Common myeloid progenitor, CD34-positive (primary cell): ENCODE measurements around the gene ATP5F1D.

ENCODE experiments used
- CTCF ChIA-PET: fragments of 350-600 bp; sonication (Branson Sonifier 250); formaldehyde crosslinking; loops from one replicate; lab custom pipeline; 2021; ENCODE audit warnings: antibody characterized with exemption; lab: Charles Lee
- POLR2A ChIA-PET: fragments of 350-600 bp; sonication (Branson Sonifier 250); formaldehyde crosslinking; loops from one replicate; lab custom pipeline; 2021; ENCODE audit warnings: antibody characterized with exemption; lab: Charles Lee
- DNase-seq, 3 donors: peaks; one replicate each; pipeline versions ENCODE4 v3.0.0 to v3.0.0-alpha.2; 2013
- H3K27ac ChIP-seq, 2 experiments: 1 replicate in 1 of 2; 2 replicates in 1 of 2; pipeline ENCODE4 v1.7.0; 2013; ENCODE audit warnings: inconsistent platforms in 2 of 2, low read length in 2 of 2, mild to moderate bottlenecking in 2 of 2, low read depth in 1 of 2, moderate library complexity in 1 of 2; ENCODE audit not compliant: severe bottlenecking in 2 of 2, insufficient read depth in 1 of 2, poor library complexity in 1 of 2
- H3K27me3 ChIP-seq, 5 experiments: replicated peaks in 2 of 5; 1 replicate in 3 of 5; 2 replicates in 2 of 5; pipeline versions ENCODE4 v1.6.1 to v1.7.0; 2013; ENCODE audit warnings: low read length in 4 of 5, mild to moderate bottlenecking in 2 of 5, moderate library complexity in 2 of 5, inconsistent platforms in 1 of 5; ENCODE audit not compliant: insufficient read depth in 5 of 5, control insufficient read depth in 4 of 5
- H3K36me3 ChIP-seq, 4 experiments: 1 replicate in 2 of 4; 2 replicates in 2 of 4; pipeline versions ENCODE4 v1.6.1 to v1.7.0; 2013; ENCODE audit warnings: low read length in 3 of 4, control low read depth in 1 of 4, mild to moderate bottlenecking in 1 of 4; ENCODE audit not compliant: control insufficient read depth in 4 of 4, insufficient read depth in 4 of 4
- H3K4me1 ChIP-seq, 4 experiments: 1 replicate in 3 of 4; 2 replicates in 1 of 4; pipeline versions ENCODE4 v1.6.1 to v1.7.1; 2013; ENCODE audit warnings: low read length in 3 of 4, mild to moderate bottlenecking in 3 of 4, control low read depth in 1 of 4, inconsistent platforms in 1 of 4, moderate library complexity in 1 of 4; ENCODE audit not compliant: control insufficient read depth in 4 of 4, insufficient read depth in 4 of 4; ENCODE audit errors: control extremely low read depth in 1 of 4
- H3K4me3 ChIP-seq, 7 experiments: 1 replicate in 4 of 7; 2 replicates in 3 of 7; pipeline versions ENCODE4 v1.5.1 to v1.7.0; 2013; ENCODE audit warnings: mild to moderate bottlenecking in 7 of 7, low read length in 6 of 7, moderate library complexity in 6 of 7, inconsistent platforms in 2 of 7, low read depth in 2 of 7, control low read depth in 1 of 7; ENCODE audit not compliant: insufficient read depth in 4 of 7, control insufficient read depth in 1 of 7; ENCODE audit errors: extremely low read depth in 1 of 7
- H3K9me3 ChIP-seq, 5 experiments: 1 replicate in 4 of 5; 2 replicates in 1 of 5; pipeline versions ENCODE4 v1.6.1 to v1.7.1; 2013; ENCODE audit warnings: low read length in 4 of 5, mild to moderate bottlenecking in 2 of 5, inconsistent platforms in 1 of 5, low read depth in 1 of 5, moderate library complexity in 1 of 5; ENCODE audit not compliant: control insufficient read depth in 4 of 5, insufficient read depth in 2 of 5; ENCODE audit errors: control extremely low read depth in 1 of 5
- WGBS: methylation state at CpG from one replicate; pipeline ENCODE4 v1.1.5; 2013; ENCODE audit not compliant: insufficient coverage; 5-methylcytosine and 5-hydroxymethylcytosine counted together

Gene ATP5F1D

DNA sequence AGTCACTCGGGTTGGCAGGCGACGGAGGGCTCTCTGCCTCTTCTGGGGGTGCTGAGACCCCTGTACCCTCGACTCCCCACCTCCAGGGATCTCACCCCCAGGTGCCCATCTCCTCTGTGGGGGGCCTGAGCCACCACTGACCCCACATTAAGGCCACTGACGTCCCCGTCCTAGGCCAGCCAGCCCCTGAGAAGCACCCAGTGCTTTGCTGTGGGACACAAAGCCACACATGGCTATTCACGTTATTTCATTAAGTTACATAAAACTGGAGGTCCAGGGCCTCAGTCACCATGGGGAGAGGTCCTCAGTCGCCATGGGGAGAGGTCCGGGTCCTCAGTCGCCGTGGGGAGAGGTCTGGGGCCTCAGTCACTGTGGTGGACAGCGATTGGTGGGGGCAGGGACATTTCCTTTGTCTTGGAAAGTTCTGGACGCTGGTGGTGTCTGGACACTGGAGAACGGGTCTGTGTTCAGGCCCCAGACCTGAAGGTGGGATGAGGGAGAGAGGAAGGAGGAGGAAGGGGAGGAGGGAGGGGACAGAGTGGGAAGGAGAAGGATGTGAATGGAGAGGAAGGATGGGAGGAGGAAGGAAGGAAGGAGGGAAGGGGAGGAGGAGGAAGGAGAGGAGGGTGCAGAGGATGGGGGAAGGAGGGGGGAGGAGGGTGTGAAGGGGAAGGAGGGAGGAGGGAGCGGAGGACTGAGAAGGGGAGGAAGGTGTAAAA lies 40.2 kb downstream of the ATP5F1D start:
- ChIA-PET POLR2A (no interaction called here), CTCF (interaction anchor here (1.0 to 4.8 kb wide), 2 partner anchors 90 to 91 kb away, joined by 3 to 60 read pairs; no protein-coding TSS in a partner anchor)
- Histone ChIP-seq H3K4me3 (no peak overlapping the region), H3K9me3 (no peaks in the 10 kb centered on the region), H3K36me3 (peaks cover 0 to 27% (median 11%) of the 10 kb centered on the region in 4 experiments), H3K4me1 (peaks cover 0 to 12% (median 6%) of the 10 kb centered on the region in 4 experiments), H3K27ac (no peak overlapping the region), H3K27me3 (peaks cover 0 to 35% (median 21%) of the 10 kb centered on the region in 5 experiments)
- no peak for DNase-seq
- WGBS, result 91% methylated on average over 13 of the region's 15 CpGs

DNA sequence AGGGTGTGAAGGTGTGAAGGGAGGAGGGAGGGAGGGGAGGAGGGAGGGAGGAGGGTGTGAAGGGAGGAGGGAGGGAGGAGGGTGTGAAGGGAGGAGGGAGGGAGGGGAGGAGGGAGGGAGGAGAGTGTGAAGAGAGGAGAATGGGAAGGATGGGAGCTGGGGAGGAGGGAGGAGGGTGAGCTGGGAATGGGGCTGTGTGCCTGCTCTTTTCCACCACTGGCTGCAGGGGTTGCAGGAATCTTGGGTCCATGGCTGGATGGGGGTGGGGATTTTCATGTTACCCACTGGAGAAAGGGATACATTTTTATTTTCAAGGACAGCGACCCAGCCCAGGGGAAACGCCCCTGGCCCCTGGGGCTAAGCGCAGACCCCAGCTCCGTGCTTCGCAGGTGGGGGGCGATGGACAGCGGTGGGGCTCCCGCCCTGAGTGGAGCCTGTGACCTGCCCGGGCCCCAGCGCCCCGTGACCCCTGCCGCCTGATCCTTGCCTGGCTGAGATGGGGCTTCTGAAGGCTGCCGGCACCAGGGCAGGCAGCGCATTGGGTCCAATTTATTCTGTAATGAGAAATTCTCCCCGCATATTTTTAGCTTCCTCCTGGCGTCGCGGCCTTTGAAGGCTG lies 41.1 kb downstream of the ATP5F1D start:
- H3K4me1 ChIP-seq, result peaks cover 0 to 9% (median 3%) of the 10 kb centered on the region in 4 experiments
- no peak overlapping the region for H3K27ac ChIP-seq
- ChIA-PET CTCF (interaction anchor here (1.0 to 1.2 kb wide), 2 partner anchors 34 to 90 kb away, joined by 3 read pairs; no protein-coding TSS in a partner anchor), POLR2A (no interaction called here)
- H3K4me3 ChIP-seq, result no peak overlapping the region
- 85% methylated on average over 18 of the region's 18 CpGs for WGBS
- peaks cover 0 to 45% (median 27%) of the 10 kb centered on the region in 5 experiments for H3K27me3 ChIP-seq
- H3K36me3 ChIP-seq, result peaks cover 0 to 22% (median 11%) of the 10 kb centered on the region in 4 experiments
- DNase-seq, result no peak
- no peaks in the 10 kb centered on the region for H3K9me3 ChIP-seq

DNA sequence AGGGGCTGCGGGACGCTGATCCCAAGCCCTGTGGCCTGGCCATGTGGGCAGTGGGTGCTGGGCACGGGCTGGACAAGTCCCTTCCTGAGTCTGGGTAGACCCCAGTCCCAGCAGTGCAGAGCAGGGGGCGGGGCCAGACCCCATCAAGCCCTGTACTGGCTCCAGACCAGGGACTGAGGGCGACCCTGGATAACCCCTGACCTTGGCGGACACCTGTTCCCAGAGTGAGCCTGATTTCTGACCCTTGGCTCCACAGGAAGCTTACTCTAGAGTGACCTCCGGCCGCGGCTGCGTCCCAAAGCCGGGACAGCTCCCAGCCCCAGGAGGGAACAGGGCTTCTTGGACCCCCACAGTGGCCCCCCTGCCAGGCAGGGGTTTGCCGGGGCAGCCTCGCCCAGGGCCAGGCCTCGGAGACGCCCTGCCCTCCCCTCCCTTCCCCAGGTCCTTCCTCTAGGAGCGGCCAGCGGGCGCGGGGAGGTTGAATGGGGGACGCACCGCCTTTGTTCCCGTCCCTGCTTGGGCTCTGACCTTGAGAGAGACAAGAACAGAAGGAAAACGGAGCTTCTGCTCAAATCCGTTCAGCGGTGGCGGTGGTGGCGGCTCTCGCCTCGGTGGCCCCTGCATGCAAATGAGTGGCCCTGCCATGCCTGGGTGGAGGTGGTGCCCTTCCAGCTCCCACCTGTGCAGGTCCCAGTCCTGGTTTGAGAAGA lies 41.8 kb downstream of the ATP5F1D start:
- CTCF ChIA-PET, result interaction anchor here (1.0 to 1.2 kb wide), 3 partner anchors 33 to 89 kb away, joined by 3 read pairs; no protein-coding TSS in a partner anchor
- Histone ChIP-seq H3K4me1 (peaks cover 0 to 10% (median 7%) of the 10 kb centered on the region in 4 experiments), H3K27me3 (peaks cover 0 to 52% (median 29%) of the 10 kb centered on the region in 5 experiments), H3K9me3 (no peaks in the 10 kb centered on the region), H3K36me3 (peaks cover 0 to 18% (median 9%) of the 10 kb centered on the region in 4 experiments), H3K4me3 (no peak overlapping the region), H3K27ac (no peak overlapping the region)
- 85% methylated on average over 21 of the region's 29 CpGs for WGBS
- no peak for DNase-seq
- POLR2A ChIA-PET, result no interaction called here

DNA sequence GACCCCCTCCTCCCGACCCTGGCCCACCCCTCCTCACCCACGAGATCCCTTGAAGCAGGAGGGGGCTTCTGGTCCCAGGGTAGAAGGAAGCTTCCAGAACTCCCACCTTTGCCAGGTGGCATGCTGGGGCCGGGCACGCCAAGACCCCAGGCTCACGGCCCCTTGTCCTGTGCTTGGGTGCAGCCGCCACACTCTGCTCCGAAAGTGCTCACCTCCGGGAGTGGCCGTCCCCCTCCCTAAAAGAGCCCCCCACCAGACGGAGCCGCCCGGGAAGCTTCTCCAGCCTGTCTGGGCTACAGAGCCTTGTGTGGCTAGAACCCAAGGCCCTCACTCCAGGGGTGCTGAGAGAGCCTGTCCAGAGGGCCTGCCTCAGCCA lies 42.4 kb downstream of the ATP5F1D start:
- 92% methylated on average over 10 of the region's 12 CpGs for WGBS
- DNase-seq, result no peak
- Histone ChIP-seq H3K9me3 (no peaks in the 10 kb centered on the region), H3K36me3 (peaks cover 0 to 13% (median 5%) of the 10 kb centered on the region in 4 experiments), H3K27me3 (peaks cover 0 to 57% (median 31%) of the 10 kb centered on the region in 5 experiments), H3K4me1 (peaks cover 0 to 10% (median 7%) of the 10 kb centered on the region in 4 experiments), H3K27ac (no peak overlapping the region), H3K4me3 (no peak overlapping the region)
- ChIA-PET POLR2A (no interaction called here), CTCF (interaction anchor here (1.0 to 1.2 kb wide), 2 partner anchors 32 to 88 kb away, joined by 3 read pairs; no protein-coding TSS in a partner anchor)

DNA sequence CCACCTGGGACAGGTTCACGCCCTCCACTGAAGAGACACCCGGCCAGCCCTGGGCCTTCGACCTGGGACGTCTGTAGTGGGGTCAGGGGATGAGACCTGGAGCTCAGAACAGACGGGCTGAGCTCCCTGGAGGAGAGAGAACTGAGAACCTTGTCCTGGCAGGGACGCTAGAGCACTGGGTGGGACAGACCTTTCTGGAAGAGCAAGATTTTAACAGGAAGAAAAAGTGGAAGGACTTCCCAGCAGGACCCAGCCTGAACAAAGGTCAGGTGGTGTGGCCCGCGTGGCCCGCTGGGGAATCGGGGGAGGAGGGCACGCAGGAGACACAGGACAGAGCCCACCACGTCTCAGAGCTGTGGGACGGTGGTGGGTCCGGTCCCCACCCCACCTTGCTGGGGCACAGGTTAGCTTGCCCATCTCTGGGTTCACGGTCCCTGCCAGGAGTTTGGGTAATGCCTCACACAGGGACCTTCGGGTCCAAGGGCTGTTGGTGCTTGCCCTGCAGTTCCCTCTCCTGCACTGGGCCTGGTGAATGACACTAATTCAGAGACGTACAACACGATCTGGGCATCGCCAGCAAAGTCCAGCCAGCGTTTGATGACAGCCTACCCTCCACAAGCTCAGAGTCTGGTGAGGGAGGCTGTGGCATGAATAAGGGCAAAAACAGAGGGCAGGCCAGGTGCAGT lies 42.9 kb downstream of the ATP5F1D start:
- Histone ChIP-seq H3K27ac (no peak overlapping the region), H3K27me3 (peaks cover 0 to 63% (median 31%) of the 10 kb centered on the region in 5 experiments), H3K4me3 (no peak overlapping the region), H3K9me3 (no peaks in the 10 kb centered on the region), H3K36me3 (peaks cover 0 to 8% (median under 1%) of the 10 kb centered on the region in 4 experiments), H3K4me1 (peaks cover 0 to 10% (median 7%) of the 10 kb centered on the region in 4 experiments)
- no peak for DNase-seq
- ChIA-PET POLR2A (interaction anchor here (0.6 kb wide), 1 partner anchor 260 kb away, joined by 3 read pairs; no protein-coding TSS in a partner anchor), CTCF (interaction anchor here (0.8 to 1.0 kb wide), 2 partner anchors 23 to 87 kb away, joined by 3 read pairs; no protein-coding TSS in a partner anchor)
- 81% methylated on average over 19 of the region's 20 CpGs for WGBS

DNA sequence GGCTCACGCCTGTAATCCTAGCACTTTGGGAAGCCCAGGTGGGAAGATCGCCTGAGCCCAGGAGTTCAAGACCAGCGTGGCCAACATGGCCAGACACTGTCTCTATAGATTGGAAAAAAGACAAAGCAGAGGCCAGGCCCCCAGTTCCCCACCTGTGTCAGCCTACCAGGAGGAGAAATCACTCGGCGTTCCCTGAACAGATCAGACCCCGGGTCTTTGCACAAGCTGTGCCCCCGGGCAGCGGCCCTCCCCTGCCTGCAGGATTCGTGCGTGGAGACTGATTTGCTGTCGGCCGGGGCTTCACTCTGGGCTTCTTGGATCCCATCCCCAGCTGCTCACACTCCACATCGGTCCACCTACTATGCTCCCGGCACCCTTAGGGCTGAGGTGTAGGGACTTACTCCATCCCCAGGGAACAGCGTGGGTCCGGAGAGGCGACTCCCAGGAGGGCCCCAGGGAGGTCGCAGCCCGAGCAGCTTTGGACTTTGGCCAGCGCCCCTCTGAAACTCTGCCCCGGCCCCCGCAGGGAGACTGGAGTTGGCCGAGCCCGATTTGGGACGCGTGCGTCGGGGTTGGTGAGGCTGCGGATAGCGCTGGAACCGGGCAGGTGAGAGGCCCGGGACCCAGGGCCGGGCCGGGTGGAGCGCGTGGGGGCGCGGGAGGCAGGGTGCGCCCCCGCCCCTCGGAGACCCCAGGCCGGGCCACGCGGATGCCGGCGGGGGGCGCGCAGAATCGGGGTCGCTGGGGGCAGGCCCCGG lies 43.6 kb downstream of the ATP5F1D start:
- Histone ChIP-seq H3K36me3 (peaks cover 0 to 2% (median 0%) of the 10 kb centered on the region in 4 experiments), H3K9me3 (no peaks in the 10 kb centered on the region), H3K27me3 (peaks cover 0 to 70% (median 31%) of the 10 kb centered on the region in 5 experiments), H3K4me1 (peaks cover 0 to 10% (median 7%) of the 10 kb centered on the region in 4 experiments), H3K27ac (no peak overlapping the region), H3K4me3 (no peak overlapping the region)
- ChIA-PET CTCF (interaction anchor here (0.8 kb wide), 1 partner anchor 23 kb away, joined by 3 read pairs; no protein-coding TSS in a partner anchor), POLR2A (interaction anchor here (0.6 kb wide), 1 partner anchor 259 kb away, joined by 3 read pairs; no protein-coding TSS in a partner anchor)
- WGBS, result 26% methylated on average over 31 of the region's 51 CpGs
- no peak for DNase-seq
